Stomach (tissue), 4 donors: ENCODE data around the gene EHD3.

Experiments used
- EP300 ChIP-seq: sonication (generic); formaldehyde crosslinking; IDR thresholded peaks from one replicate; pipeline ENCODE4 v1.6.1; 2017; ENCODE audit warnings: antibody characterized with exemption
- POLR2AphosphoS5 ChIP-seq, 3 donors: sonication (generic); formaldehyde crosslinking; IDR thresholded peaks; one replicate each; pipeline ENCODE4 v1.6.1; 2016; ENCODE audit warnings: antibody characterized with exemption in 3 of 3
- TF ChIP-seq, protein P1 (sequence below), 7 experiments: fragments of 450-650 bp in 4 of 7; fragments of 200-600 bp in 3 of 7; sonication (generic) in 3 of 7; IDR thresholded peaks; one replicate each; pipeline ENCODE4 v1.5.1; 2016 to 2019; ENCODE audit warnings: antibody characterized with exemption in 7 of 7, control low read depth in 2 of 7, mild to moderate bottlenecking in 1 of 7

GRCh38 chr2:31217465-31218200, 16.3 kb upstream of the EHD3 start, which contains the start of gene CAPN14:
- TF ChIP-seq, protein P1, sequence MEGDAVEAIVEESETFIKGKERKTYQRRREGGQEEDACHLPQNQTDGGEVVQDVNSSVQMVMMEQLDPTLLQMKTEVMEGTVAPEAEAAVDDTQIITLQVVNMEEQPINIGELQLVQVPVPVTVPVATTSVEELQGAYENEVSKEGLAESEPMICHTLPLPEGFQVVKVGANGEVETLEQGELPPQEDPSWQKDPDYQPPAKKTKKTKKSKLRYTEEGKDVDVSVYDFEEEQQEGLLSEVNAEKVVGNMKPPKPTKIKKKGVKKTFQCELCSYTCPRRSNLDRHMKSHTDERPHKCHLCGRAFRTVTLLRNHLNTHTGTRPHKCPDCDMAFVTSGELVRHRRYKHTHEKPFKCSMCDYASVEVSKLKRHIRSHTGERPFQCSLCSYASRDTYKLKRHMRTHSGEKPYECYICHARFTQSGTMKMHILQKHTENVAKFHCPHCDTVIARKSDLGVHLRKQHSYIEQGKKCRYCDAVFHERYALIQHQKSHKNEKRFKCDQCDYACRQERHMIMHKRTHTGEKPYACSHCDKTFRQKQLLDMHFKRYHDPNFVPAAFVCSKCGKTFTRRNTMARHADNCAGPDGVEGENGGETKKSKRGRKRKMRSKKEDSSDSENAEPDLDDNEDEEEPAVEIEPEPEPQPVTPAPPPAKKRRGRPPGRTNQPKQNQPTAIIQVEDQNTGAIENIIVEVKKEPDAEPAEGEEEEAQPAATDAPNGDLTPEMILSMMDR (IDR thresholded peaks at IDR 0.05): no peak
- no peak for TF ChIP-seq POLR2AphosphoS5 (IDR thresholded peaks at IDR 0.05)
- no peak for TF ChIP-seq EP300
